Measurements from ENCODE around the gene ACO2.
"Not testable (repeated sequence)": the region's sequence is repeated elsewhere in the genome, so short reads cannot be mapped to it uniquely, and the experiment has no call there.

The ACO2 gene

GRCh38 chr22:41468381-41469217 lies at the start of gene ACO2, which contains the start of gene PHF5A:
ACO2 (plus strand) TSS chr22:41469117; CDS start chr22:41469147, 30 bp downstream.
PHF5A (minus strand) TSS chr22:41468692; CDS start chr22:41468653, 39 bp downstream.
- DNase-seq (ENCODE audit: low read depth in 2 of 2), result peak; percentile 90 to 97

- no peak for DNase-seq (ENCODE audit: low read depth in 2 of 2)
Measured at GRCh38 chr22:41425660-41426365, 43.1 kb upstream of the ACO2 start.

GRCh38 chr22:41429232-41429950 lies 39.5 kb upstream of the ACO2 start:
- no peak for DNase-seq (ENCODE audit: low read depth in 2 of 2)

- DNase-seq (ENCODE audit: low read depth in 2 of 2), result no peak
Measured at GRCh38 chr22:41429951-41430332, 39.0 kb upstream of the ACO2 start.

GRCh38 chr22:41431656-41432055 lies 37.3 kb upstream of the ACO2 start:
- no peak for DNase-seq (ENCODE audit: low read depth in 2 of 2)

GRCh38 chr22:41433480-41433879 lies 35.4 kb upstream of the ACO2 start:
- DNase-seq (ENCODE audit: low read depth in 2 of 2), result not testable (repeated sequence)

- not testable (repeated sequence) for DNase-seq (ENCODE audit: low read depth in 2 of 2)
Measured at GRCh38 chr22:41434361-41435003, 34.4 kb upstream of the ACO2 start.

GRCh38 chr22:41435560-41435959 lies 33.4 kb upstream of the ACO2 start:
- DNase-seq (ENCODE audit: low read depth in 2 of 2), result no peak

GRCh38 chr22:41436322-41437113 lies 32.4 kb upstream of the ACO2 start:
- DNase-seq (ENCODE audit: low read depth in 2 of 2), result no peak

- no peak for DNase-seq (ENCODE audit: low read depth in 2 of 2)
Measured at GRCh38 chr22:41437198-41437597, 31.7 kb upstream of the ACO2 start.

- not testable (repeated sequence) for DNase-seq (ENCODE audit: low read depth in 2 of 2)
Measured at GRCh38 chr22:41440511-41440910, 28.4 kb upstream of the ACO2 start.

- DNase-seq (ENCODE audit: low read depth in 2 of 2), result no peak
Measured at GRCh38 chr22:41442240-41442792, 26.6 kb upstream of the ACO2 start.

GRCh38 chr22:41444360-41445128 lies 24.4 kb upstream of the ACO2 start:
- DNase-seq (ENCODE audit: low read depth in 2 of 2), result peak; percentile 55 to 68

- DNase-seq (ENCODE audit: low read depth in 2 of 2), result no peak
Measured at GRCh38 chr22:41445129-41446056, 23.5 kb upstream of the ACO2 start.

- no peak for DNase-seq (ENCODE audit: low read depth in 2 of 2)
Measured at GRCh38 chr22:41446057-41446501, 22.8 kb upstream of the ACO2 start.

GRCh38 chr22:41446639-41447434 lies 22.1 kb upstream of the ACO2 start, which contains the start of gene TOB2:
TOB2 (minus strand) TSS chr22:41446801; CDS start chr22:41437345, 9,456 bp downstream.
- peak; percentile 87 for DNase-seq (ENCODE audit: low read depth in 2 of 2)

- peak in 1 of 2 donors; percentile 27 for DNase-seq (ENCODE audit: low read depth in 2 of 2)
Measured at GRCh38 chr22:41447435-41448188, 21.3 kb upstream of the ACO2 start.

All from stimulated activated CD4-positive, alpha-beta T cell treated with anti-CD3 and anti-CD28 coated beads, Interleukin-1b, Interleukin-23, amount 100 ng/mL, for 1 hour (primary cell).